HL-60 (cell line): Measurements from ENCODE around the gene CCM2L.

ENCODE experiments used
- DNase-seq, 2 experiments: peaks; one replicate each; pipeline ENCODE4 v3.0.0-alpha.2; 2010 to 2020; ENCODE audit warnings: low read depth in 1 of 2, low spot score in 1 of 2
- H3K27ac ChIP-seq: fragments of 250-450 bp; sonication (Bioruptor Pico); replicated peaks from 2 replicates; pipeline ENCODE4 v1.5.1; 2020; ENCODE audit warnings: mild to moderate bottlenecking, moderate library complexity
- H3K27me3 ChIP-seq: fragments of 250-450 bp; sonication (Bioruptor Pico); 2 replicates; pipeline ENCODE4 v1.5.1; 2021; ENCODE audit warnings: mild to moderate bottlenecking, moderate library complexity; ENCODE audit not compliant: insufficient read depth, poor library complexity, severe bottlenecking
- H3K4me3 ChIP-seq: replicated peaks from 2 replicates; pipeline ENCODE4 v1.5.1; 2011; ENCODE audit warnings: mild to moderate bottlenecking, control low read depth, low read length; ENCODE audit not compliant: insufficient read depth
- GABPA ChIP-seq: IDR thresholded peaks from 2 replicates; pipeline ENCODE4 v1.6.1; 2012; ENCODE audit warnings: low read depth
- POLR2AphosphoS5 ChIP-seq: IDR thresholded peaks from 2 replicates; pipeline ENCODE4 v1.6.1; 2012; ENCODE audit warnings: low read depth
- REST ChIP-seq: IDR thresholded peaks from 2 replicates; pipeline ENCODE4 v1.6.1; 2012; ENCODE audit warnings: low read depth; ENCODE audit not compliant: insufficient replicate concordance
- SPI1 ChIP-seq: IDR thresholded peaks from 2 replicates; pipeline ENCODE4 v1.6.1; 2012; ENCODE audit warnings: low read depth, mild to moderate bottlenecking, borderline replicate concordance
- TF ChIP-seq, protein P1 (sequence below): IDR thresholded peaks from one replicate; pipeline ENCODE4 v1.5.1; 2011; ENCODE audit warnings: low read length, control low read depth, inconsistent platforms; ENCODE audit not compliant: insufficient read depth

The CCM2L gene

GRCh38 chr20:32050324-32050841, 40.1 kb downstream of the CCM2L start:
- H3K27me3 ChIP-seq = no peaks in the 10 kb centered on the region

GRCh38 chr20:32050851-32051556, 40.8 kb downstream of the CCM2L start:
- Histone ChIP-seq H3K4me3 (peak overlapping the region; percentile 91), H3K27me3 (no peaks in the 10 kb centered on the region)
- DNase-seq = peak in 1 of 2 experiments; percentile 90

More at GRCh38 chr20:32050324-32050841, 40.1 kb downstream of the CCM2L start:
- Histone ChIP-seq H3K27ac (peak overlapping the region; percentile 88), H3K4me3 (no peak overlapping the region)
- TF ChIP-seq GABPA (no peak), POLR2AphosphoS5 (no peak), REST (no peak), SPI1 (no peak)
- TF ChIP-seq, protein P1, sequence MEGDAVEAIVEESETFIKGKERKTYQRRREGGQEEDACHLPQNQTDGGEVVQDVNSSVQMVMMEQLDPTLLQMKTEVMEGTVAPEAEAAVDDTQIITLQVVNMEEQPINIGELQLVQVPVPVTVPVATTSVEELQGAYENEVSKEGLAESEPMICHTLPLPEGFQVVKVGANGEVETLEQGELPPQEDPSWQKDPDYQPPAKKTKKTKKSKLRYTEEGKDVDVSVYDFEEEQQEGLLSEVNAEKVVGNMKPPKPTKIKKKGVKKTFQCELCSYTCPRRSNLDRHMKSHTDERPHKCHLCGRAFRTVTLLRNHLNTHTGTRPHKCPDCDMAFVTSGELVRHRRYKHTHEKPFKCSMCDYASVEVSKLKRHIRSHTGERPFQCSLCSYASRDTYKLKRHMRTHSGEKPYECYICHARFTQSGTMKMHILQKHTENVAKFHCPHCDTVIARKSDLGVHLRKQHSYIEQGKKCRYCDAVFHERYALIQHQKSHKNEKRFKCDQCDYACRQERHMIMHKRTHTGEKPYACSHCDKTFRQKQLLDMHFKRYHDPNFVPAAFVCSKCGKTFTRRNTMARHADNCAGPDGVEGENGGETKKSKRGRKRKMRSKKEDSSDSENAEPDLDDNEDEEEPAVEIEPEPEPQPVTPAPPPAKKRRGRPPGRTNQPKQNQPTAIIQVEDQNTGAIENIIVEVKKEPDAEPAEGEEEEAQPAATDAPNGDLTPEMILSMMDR = no peak
- no peak for DNase-seq

More at GRCh38 chr20:32050851-32051556, 40.8 kb downstream of the CCM2L start:
- H3K27ac ChIP-seq = peak overlapping the region; percentile 88
- peak; percentile 78 for TF ChIP-seq POLR2AphosphoS5
- TF ChIP-seq REST = no peak
- no peak for TF ChIP-seq GABPA
- TF ChIP-seq, protein P1 = no peak
- TF ChIP-seq SPI1 = peak; percentile 75; the same call in 1 of the 2 replicates
